NCI-H128 (cell line): Measurements from ENCODE around the gene ZNF84.
A peak's percentile ranks its signal among the peaks of the same experiment; 100 is the strongest.

Source experiments
- DNase-seq: peaks from one replicate; lab custom pipeline; 2025; ENCODE audit not compliant: unreplicated experiment; lab: John Stamatoyannopoulos, UW

ZNF84 gene

GRCh38 chr12:133037207-133038005 lies at the start of gene ZNF84:
Gene ZNF84 (plus strand): TSS chr12:133037509. CDS start chr12:133041468, 3,959 bp downstream.
- DNase-seq, result peak; percentile 94

- no peak for DNase-seq
Observed at GRCh38 chr12:132998741-132999140, 38.6 kb upstream of the ZNF84 start.

GRCh38 chr12:133010657-133011297 lies 26.5 kb upstream of the ZNF84 start:
- no peak for DNase-seq

GRCh38 chr12:133023566-133023965 lies 13.7 kb upstream of the ZNF84 start:
- no peak for DNase-seq

GRCh38 chr12:133026996-133027395 lies 10.3 kb upstream of the ZNF84 start:
- DNase-seq, result no peak

GRCh38 chr12:133038118-133038709 lies 905 bp downstream of the ZNF84 start:
- no peak for DNase-seq

GRCh38 chr12:133046698-133047097 lies 9.4 kb downstream of the ZNF84 start:
- no peak for DNase-seq

- no peak for DNase-seq
Observed at GRCh38 chr12:133057446-133057845, 20.1 kb downstream of the ZNF84 start.

GRCh38 chr12:133058203-133059113 lies 21.1 kb downstream of the ZNF84 start:
- DNase-seq, result no peak

GRCh38 chr12:133061954-133062353 lies 24.6 kb downstream of the ZNF84 start:
- no peak for DNase-seq

GRCh38 chr12:133063556-133063955 lies 26.2 kb downstream of the ZNF84 start:
- DNase-seq, result no peak

GRCh38 chr12:133073836-133074235 lies 36.5 kb downstream of the ZNF84 start:
- DNase-seq, result no peak

GRCh38 chr12:133080026-133080367 lies 42.7 kb downstream of the ZNF84 start:
- peak; percentile 97 for DNase-seq

- peak; percentile 97 for DNase-seq
Observed at GRCh38 chr12:133080368-133081158, 43.3 kb downstream of the ZNF84 start, which contains the start of gene ZNF140. Gene ZNF140 (plus strand): TSS chr12:133080923. CDS start chr12:133081321, 398 bp downstream.

- DNase-seq, result no peak
Observed at GRCh38 chr12:133081159-133081780, 44.0 kb downstream of the ZNF84 start.

- DNase-seq, result no peak
Observed at GRCh38 chr12:133083345-133083744, 46.0 kb downstream of the ZNF84 start.

GRCh38 chr12:133105620-133106019 lies 68.3 kb downstream of the ZNF84 start:
- DNase-seq, result no peak

GRCh38 chr12:133106253-133106652 lies 68.9 kb downstream of the ZNF84 start:
- DNase-seq, result no peak

- DNase-seq, result no peak
Observed at GRCh38 chr12:133107121-133107520, 69.8 kb downstream of the ZNF84 start.

GRCh38 chr12:133108150-133108549 lies 70.8 kb downstream of the ZNF84 start:
- DNase-seq, result no peak
